Ovary (tissue), 3 donors: Measurements from ENCODE around the gene WNT4.

Source experiments
- CTCF ChIP-seq, 3 donors: fragments of 450-650 bp in 2 of 3; fragments of 200-600 bp in 1 of 3; IDR thresholded peaks; one replicate each; pipeline versions ENCODE4 v1.5.1 to v1.8.0; 2016 to 2022; ENCODE audit warnings: antibody characterized with exemption in 3 of 3, mild to moderate bottlenecking in 1 of 3
- EP300 ChIP-seq: sonication (generic); formaldehyde crosslinking; IDR thresholded peaks from one replicate; pipeline ENCODE4 v1.6.1; 2017; ENCODE audit warnings: antibody characterized with exemption
- POLR2A ChIP-seq: fragments of 450-650 bp; IDR thresholded peaks from one replicate; pipeline ENCODE4 v1.6.1; 2017; ENCODE audit warnings: antibody characterized with exemption, mild to moderate bottlenecking, moderate library complexity
- donor health status: DM: no; HTN: no; CAD: no.

DNA sequence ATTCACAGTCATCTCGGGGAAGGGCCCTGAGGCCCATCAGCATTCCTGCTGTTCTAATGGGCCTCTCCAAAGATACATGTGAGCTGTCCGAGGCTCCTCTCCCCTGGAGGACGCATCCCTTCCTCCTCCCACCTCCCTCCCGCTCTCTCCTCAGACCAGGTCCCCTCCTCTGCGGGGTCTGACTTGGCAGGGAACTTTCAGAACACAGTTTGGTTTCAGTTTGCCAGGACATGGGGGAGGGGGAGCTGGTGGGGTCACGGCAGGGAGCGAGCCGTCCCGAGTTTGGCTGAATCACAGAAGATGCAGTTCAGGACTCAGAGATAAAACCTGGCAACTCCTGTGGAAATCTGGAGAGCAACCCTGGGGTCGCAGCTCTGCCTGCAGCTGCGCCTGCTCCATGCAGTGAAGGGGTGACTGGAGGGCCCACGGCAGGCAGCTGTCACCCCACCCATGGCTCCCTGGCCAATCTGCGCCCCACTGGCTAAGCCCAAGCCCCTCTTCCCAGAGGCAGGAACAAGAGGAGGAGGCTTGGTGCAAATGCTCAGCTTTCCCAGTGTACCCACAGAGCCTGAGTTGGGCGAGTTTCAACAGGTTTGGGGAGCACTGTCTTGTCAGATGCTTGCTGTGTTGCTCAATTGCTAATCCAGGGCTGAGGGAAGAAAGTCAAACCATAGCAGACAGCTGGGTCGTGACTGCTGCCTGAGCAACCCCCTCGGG, 5.7 kb downstream of the WNT4 start:
- no peak for TF ChIP-seq EP300
- TF ChIP-seq POLR2A: no peak
- no peak for TF ChIP-seq CTCF (IDR thresholded peaks at IDR 0.05)
